Heart left ventricle (tissue), 13 donors: Measurements from ENCODE around the gene CSRP1.

Experiments used
- POLR2A ChIP-seq, 2 donors: fragments of 450-650 bp; IDR thresholded peaks; one replicate each; pipeline ENCODE4 v1.6.1; 2017; ENCODE audit warnings: antibody characterized with exemption in 2 of 2, mild to moderate bottlenecking in 2 of 2, moderate library complexity in 2 of 2
- TF ChIP-seq, protein P1 (sequence below), 12 donors: fragments of 200-600 bp; sonication (generic) in 4 of 12; IDR thresholded peaks; one replicate each; pipeline versions ENCODE4 v1.5.0 to v1.8.0; 2018 to 2022; ENCODE audit warnings: antibody characterized with exemption in 12 of 12, mild to moderate bottlenecking in 5 of 12
- donor health status: ischemic (EF 13 %, LVEDD 7.1; RV severe dilation, severe dysfunction).
- donor health status: DM: no; HTN: yes; CAD: no.
- donor health status: DM: no; HTN: no; CAD: no.
- donor health status: ischemic (EF 25% LVEDD 6.9; RV normal size, moderate dysfunction).
- donor health status: ischemic (EF 25% LVEDD 5.7; RV mildly dilated, moderate dysfunction).
- donor health status: ischemic (EF 35%, LVEDD 5.7; RV mildly dilated, moderate dysfunction).
- donor health status: nonischemic (EF 11% LVEDD 7.7; RV severe dilation, severe dysfunction).
- donor health status: DM: yes; HTN: yes; CAD: no.
- donor health status: PGD.
- donor health status: ischemic (EF 29% LVEDD 5.4; RV normal size, mild dysfunction).
- donor health status: nonischemic (EF 23%, LVEDD 6.1; RV moderate dilation, normal function).

DNA sequence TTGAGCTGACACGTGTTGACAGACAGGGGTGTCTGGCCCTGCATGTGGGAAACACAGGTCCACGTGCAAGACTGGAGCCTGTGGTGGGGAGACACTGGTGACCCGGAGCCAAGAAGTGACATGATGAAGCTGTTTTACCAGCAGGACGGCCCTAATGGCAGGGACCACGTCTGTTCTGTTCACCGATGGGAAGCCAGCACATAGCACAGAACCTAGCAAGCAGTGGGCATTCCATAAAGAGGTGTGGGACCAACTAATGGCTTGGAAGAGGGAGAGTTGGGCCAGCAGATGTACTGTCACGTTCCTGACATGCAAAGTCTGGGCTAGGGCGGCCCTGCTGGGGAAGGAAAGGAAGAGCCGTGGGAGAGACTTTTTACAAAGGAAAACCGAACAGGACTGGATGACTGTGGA, 47.3 kb upstream of the CSRP1 start:
- no peak for TF ChIP-seq POLR2A (IDR thresholded peaks at IDR 0.05)
- TF ChIP-seq, protein P1, sequence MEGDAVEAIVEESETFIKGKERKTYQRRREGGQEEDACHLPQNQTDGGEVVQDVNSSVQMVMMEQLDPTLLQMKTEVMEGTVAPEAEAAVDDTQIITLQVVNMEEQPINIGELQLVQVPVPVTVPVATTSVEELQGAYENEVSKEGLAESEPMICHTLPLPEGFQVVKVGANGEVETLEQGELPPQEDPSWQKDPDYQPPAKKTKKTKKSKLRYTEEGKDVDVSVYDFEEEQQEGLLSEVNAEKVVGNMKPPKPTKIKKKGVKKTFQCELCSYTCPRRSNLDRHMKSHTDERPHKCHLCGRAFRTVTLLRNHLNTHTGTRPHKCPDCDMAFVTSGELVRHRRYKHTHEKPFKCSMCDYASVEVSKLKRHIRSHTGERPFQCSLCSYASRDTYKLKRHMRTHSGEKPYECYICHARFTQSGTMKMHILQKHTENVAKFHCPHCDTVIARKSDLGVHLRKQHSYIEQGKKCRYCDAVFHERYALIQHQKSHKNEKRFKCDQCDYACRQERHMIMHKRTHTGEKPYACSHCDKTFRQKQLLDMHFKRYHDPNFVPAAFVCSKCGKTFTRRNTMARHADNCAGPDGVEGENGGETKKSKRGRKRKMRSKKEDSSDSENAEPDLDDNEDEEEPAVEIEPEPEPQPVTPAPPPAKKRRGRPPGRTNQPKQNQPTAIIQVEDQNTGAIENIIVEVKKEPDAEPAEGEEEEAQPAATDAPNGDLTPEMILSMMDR (IDR thresholded peaks at IDR 0.05): no peak
